CD4-positive, CD25-positive, alpha-beta regulatory T cell (primary cell): ENCODE data around the gene NFIX. TPM values are rescaled to one million over a fixed set of nuclear protein-coding genes. Genes with fewer than 3 reads are reported as not detected.

Source experiments
- ATAC-seq, 2 donors: fragments of 150-1000 bp; cut with Tn5 transposase; one replicate each; pipeline ENCODE4 v1.10.0; 2021; ENCODE audit warnings: low read depth in 2 of 2, moderate number of reproducible peaks in 2 of 2, moderate library complexity in 1 of 2
- DNase-seq, 3 donors: peaks; one replicate each; pipeline versions ENCODE4 v3.0.0 to v3.0.0-alpha.2; 2012 to 2022; ENCODE audit warnings: mixed read lengths in 1 of 3
- H3K27ac ChIP-seq: one replicate; pipeline ENCODE4 v1.7.0; 2013; ENCODE audit warnings: mild to moderate bottlenecking, low read length; ENCODE audit not compliant: insufficient read depth, poor library complexity, severe bottlenecking
- H3K27me3 ChIP-seq: one replicate; pipeline ENCODE4 v1.7.0; 2013; ENCODE audit warnings: low read length; ENCODE audit not compliant: control insufficient read depth, insufficient read depth
- H3K36me3 ChIP-seq: one replicate; pipeline ENCODE4 v1.7.0; 2013; ENCODE audit warnings: mild to moderate bottlenecking, low read length, moderate library complexity; ENCODE audit not compliant: control insufficient read depth, insufficient read depth
- H3K4me1 ChIP-seq: 2 replicates; pipeline ENCODE4 v1.7.0; 2013; ENCODE audit warnings: mild to moderate bottlenecking, low read length; ENCODE audit not compliant: insufficient read depth, control insufficient read depth, poor library complexity, severe bottlenecking
- H3K4me3 ChIP-seq: one replicate; pipeline ENCODE4 v1.7.0; 2013; ENCODE audit warnings: low read depth, mild to moderate bottlenecking, low read length, moderate library complexity
- H3K9me3 ChIP-seq, 2 experiments: 1 replicate in 1 of 2; 2 replicates in 1 of 2; pipeline ENCODE4 v1.7.0; 2013; ENCODE audit warnings: low read length in 2 of 2, mild to moderate bottlenecking in 1 of 2, moderate library complexity in 1 of 2; ENCODE audit not compliant: control insufficient read depth in 2 of 2
- H3K27ac Mint-ChIP-seq, 3 donors: one replicate each; pipeline ENCODE4 v1.8.0; 2020 to 2022; ENCODE audit warnings: mild to moderate bottlenecking in 3 of 3, mixed read lengths in 3 of 3, moderate library complexity in 2 of 3
- H3K27me3 Mint-ChIP-seq: one replicate; pipeline ENCODE4 v1.8.0; 2022; ENCODE audit warnings: mild to moderate bottlenecking, mixed read lengths
- H3K36me3 Mint-ChIP-seq: one replicate; pipeline ENCODE4 v1.8.0; 2020; ENCODE audit warnings: mixed read lengths
- H3K4me1 Mint-ChIP-seq, 4 donors: one replicate each; pipeline ENCODE4 v1.8.0; 2020 to 2022; ENCODE audit warnings: mixed read lengths in 4 of 4, mild to moderate bottlenecking in 1 of 4
- H3K4me3 Mint-ChIP-seq, 4 donors: one replicate each; pipeline ENCODE4 v1.8.0; 2020 to 2022; ENCODE audit warnings: mild to moderate bottlenecking in 4 of 4, mixed read lengths in 4 of 4, moderate library complexity in 3 of 4
- H3K9me3 Mint-ChIP-seq, 7 donors: one replicate each; pipeline ENCODE4 v1.8.0; 2020 to 2022; ENCODE audit warnings: mixed read lengths in 7 of 7, mild to moderate bottlenecking in 3 of 7, moderate library complexity in 2 of 7
- polyA plus RNA-seq, 4 donors: library from polyadenylated mRNA; unstranded; fragments of 300-500 nt; fragmentation: Illumina TruSeq; gene quantifications; one replicate each; pipeline ENCODE4 v1.2.3, GENCODE V29; 2021
- total RNA-seq: library from RNA; stranded (reverse); gene quantifications from one replicate; pipeline ENCODE4 v1.2.3, GENCODE V29; 2022

The NFIX gene
- total and polyA plus RNA-seq, 5 donors from 2014 or later, result 0.15 to 1.2 TPM; not detected in 3

DNA sequence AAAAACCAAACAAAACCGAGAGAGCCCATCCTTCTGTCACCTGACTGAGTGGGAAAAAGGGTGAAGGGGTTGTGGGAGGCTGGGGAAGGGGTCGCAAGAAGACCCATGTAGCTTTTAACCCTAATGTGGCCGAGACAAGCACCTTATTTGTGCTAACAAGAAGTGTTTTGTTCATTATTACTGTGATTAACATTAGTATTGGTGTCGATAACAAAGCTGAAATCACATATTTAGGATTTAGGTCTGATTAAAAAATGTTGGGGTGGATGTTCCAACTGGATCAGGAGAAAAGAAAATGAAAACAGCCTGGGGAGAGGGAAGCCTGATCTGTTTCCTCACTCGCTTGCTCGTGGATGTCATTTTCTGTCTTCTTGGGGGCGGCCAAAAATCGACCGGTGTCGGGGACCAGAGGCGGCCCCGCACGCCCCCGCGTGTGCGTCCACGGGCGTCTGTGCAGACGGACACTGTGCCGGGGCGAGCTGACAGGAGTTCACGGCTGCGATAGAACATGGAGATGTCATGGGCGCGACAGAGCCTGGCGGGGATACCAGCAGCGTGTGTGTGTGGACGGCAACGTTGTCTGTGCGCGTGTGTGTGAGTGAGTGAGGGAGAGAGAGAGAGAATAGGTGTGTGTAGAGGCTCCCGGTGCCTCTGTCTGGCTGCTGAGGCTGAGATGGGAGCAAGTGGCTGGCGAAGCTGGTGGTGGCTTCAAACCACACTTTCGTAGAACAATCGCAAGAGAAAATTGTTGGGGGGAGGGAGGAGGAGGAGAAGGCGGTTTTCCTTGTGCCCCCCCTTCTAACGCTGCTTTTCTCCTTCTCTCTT lies 29.1 kb downstream of the NFIX start:
- peaks cover 9% of the 10 kb centered on the region for H3K36me3 Mint-ChIP-seq

DNA sequence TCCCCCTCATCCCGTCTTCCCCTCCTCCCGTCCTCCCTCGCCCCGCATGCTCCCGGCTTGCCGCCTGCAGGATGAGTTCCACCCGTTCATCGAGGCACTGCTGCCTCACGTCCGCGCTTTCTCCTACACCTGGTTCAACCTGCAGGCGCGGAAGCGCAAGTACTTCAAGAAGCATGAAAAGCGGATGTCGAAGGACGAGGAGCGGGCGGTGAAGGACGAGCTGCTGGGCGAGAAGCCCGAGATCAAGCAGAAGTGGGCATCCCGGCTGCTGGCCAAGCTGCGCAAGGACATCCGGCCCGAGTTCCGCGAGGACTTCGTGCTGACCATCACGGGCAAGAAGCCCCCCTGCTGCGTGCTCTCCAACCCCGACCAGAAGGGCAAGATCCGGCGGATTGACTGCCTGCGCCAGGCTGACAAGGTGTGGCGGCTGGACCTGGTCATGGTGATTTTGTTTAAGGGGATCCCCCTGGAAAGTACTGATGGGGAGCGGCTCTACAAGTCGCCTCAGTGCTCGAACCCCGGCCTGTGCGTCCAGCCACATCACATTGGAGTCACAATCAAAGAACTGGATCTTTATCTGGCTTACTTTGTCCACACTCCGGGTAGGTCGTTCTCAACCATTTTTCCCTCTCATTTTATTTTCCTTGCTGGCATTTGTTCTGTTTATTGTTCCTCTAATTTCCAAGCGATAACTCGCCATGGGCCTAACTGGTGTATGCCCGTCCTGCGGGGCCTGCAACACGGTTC lies 29.8 kb downstream of the NFIX start:
- peaks cover 66% of the 10 kb centered on the region for H3K27me3 Mint-ChIP-seq
- ATAC-seq, result no peak

More for the DNA sequence above, 29.1 kb downstream of the NFIX start:
- no peak overlapping the region for H3K27ac ChIP-seq
- Mint-ChIP-seq H3K9me3 (peaks cover 0 to 5% (median 0%) of the 10 kb centered on the region in 7 donors), H3K27me3 (peaks cover 69% of the 10 kb centered on the region), H3K4me1 (peaks cover 6 to 29% (median 8%) of the 10 kb centered on the region in 4 donors), H3K4me3 (peak overlapping the region in 3 of 4 donors; percentile 15 to 71 (median 49)), H3K27ac (peak overlapping the region in 2 of 3 donors; percentile 36 to 67)
- peaks cover 17% of the 10 kb centered on the region for H3K4me1 ChIP-seq
- H3K36me3 ChIP-seq, result no peaks in the 10 kb centered on the region
- DNase-seq (no peak), ATAC-seq (no peak)
- no peaks in the 10 kb centered on the region for H3K9me3 ChIP-seq
- no peak overlapping the region for H3K4me3 ChIP-seq
- H3K27me3 ChIP-seq, result peaks cover 7% of the 10 kb centered on the region

DNA sequence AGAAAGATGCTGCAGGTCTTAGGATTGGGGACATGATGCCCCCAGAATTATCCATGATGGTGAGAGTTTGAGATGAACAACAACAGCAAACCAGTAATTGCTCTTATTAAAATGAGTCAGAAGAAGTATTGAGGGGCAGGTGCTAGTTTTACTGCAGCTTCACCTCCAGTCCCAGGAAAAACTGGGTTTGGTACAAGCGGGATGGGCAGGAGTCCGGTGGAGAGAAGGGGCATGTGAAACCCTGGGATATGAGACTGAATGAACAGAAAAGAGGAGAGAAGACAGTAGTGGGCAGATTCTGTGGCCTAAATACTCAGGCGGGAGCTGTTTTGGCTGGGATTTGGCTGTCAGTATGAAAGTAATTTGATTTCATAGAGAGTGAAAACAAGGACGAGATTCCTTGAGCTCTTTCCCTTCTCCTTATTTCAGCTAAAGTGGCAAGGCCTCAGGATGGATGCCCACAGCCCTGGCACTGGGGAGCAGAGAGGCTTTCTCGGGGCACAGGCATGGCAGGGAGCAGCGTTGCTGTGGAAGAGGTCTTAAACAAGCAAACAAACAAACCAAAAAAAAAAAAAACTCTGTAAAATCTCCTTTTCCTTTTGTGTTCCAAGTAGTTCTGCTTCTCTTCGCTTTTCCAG lies 30.7 kb downstream of the NFIX start:
- peaks cover 17% of the 10 kb centered on the region for H3K4me1 ChIP-seq
- H3K27me3 Mint-ChIP-seq, result peaks cover 60% of the 10 kb centered on the region
- peaks cover 7% of the 10 kb centered on the region for H3K27me3 ChIP-seq
- H3K9me3 ChIP-seq, result no peaks in the 10 kb centered on the region
- no peak overlapping the region for H3K27ac Mint-ChIP-seq
- no peak for ATAC-seq
- no peak for DNase-seq
- H3K36me3 Mint-ChIP-seq, result peaks cover 9% of the 10 kb centered on the region
- H3K36me3 ChIP-seq, result no peaks in the 10 kb centered on the region
- H3K9me3 Mint-ChIP-seq, result peaks cover 0 to 5% (median 0%) of the 10 kb centered on the region in 7 donors
- peak overlapping the region in 1 of 4 donors; percentile 18 for H3K4me3 Mint-ChIP-seq
- no peak overlapping the region for H3K4me3 ChIP-seq
- H3K27ac ChIP-seq, result no peak overlapping the region
- peaks cover 6 to 29% (median 8%) of the 10 kb centered on the region in 4 donors for H3K4me1 Mint-ChIP-seq

More for the DNA sequence above, 29.8 kb downstream of the NFIX start:
- Histone ChIP-seq H3K36me3 (no peaks in the 10 kb centered on the region), H3K4me3 (no peak overlapping the region), H3K27ac (no peak overlapping the region), H3K27me3 (peaks cover 7% of the 10 kb centered on the region), H3K4me1 (peaks cover 17% of the 10 kb centered on the region), H3K9me3 (no peaks in the 10 kb centered on the region)
- Mint-ChIP-seq H3K4me3 (peak overlapping the region in 1 of 4 donors; percentile 18), H3K4me1 (peaks cover 6 to 29% (median 8%) of the 10 kb centered on the region in 4 donors), H3K36me3 (peaks cover 9% of the 10 kb centered on the region), H3K27ac (no peak overlapping the region), H3K9me3 (peaks cover 0 to 5% (median 0%) of the 10 kb centered on the region in 7 donors)
- no peak for DNase-seq

- Mint-ChIP-seq H3K27ac (peak overlapping the region in 1 of 3 donors; percentile 77), H3K9me3 (peaks cover 0 to 5% (median 0%) of the 10 kb centered on the region in 7 donors), H3K27me3 (peaks cover 52% of the 10 kb centered on the region), H3K4me3 (peak overlapping the region in 1 of 4 donors; percentile 86), H3K4me1 (peaks cover 6 to 28% (median 8%) of the 10 kb centered on the region in 4 donors), H3K36me3 (peaks cover 9% of the 10 kb centered on the region)
- H3K4me3 ChIP-seq, result no peak overlapping the region
- H3K27me3 ChIP-seq, result peaks cover 7% of the 10 kb centered on the region
- no peaks in the 10 kb centered on the region for H3K36me3 ChIP-seq
- ATAC-seq (no peak), DNase-seq (no peak)
- H3K4me1 ChIP-seq, result peaks cover 17% of the 10 kb centered on the region
- H3K9me3 ChIP-seq, result no peaks in the 10 kb centered on the region
- H3K27ac ChIP-seq, result no peak overlapping the region
Observed at GRCh38 chr19:13026462-13027370, 31.4 kb downstream of the NFIX start.

DNA sequence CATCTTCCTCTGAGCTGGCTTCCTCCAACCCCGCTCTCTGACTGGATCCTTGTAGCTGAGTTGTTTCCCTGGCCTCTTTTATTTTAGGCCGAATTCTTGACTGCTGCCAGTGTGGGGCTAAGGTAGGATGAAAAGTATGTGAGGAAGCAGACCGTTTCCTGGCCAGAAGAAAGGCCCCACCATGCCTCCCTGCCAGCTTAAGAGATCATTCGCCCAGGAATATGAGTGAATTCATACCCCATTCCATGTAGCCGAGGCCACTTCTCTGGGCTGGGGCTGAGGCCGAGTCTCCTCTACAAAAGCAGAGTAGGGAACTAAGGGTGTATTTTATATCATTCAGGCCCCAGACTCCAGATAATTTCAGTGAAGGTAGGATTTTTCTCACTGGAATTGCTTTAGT lies 32.3 kb downstream of the NFIX start:
- no peak overlapping the region for H3K4me3 ChIP-seq
- DNase-seq (no peak), ATAC-seq (no peak)
- Mint-ChIP-seq H3K27ac (no peak overlapping the region), H3K4me3 (no peak overlapping the region), H3K27me3 (peaks cover 48% of the 10 kb centered on the region), H3K9me3 (peaks cover 0 to 5% (median 0%) of the 10 kb centered on the region in 7 donors), H3K4me1 (peaks cover 6 to 25% (median 8%) of the 10 kb centered on the region in 4 donors), H3K36me3 (peaks cover 9% of the 10 kb centered on the region)
- H3K4me1 ChIP-seq, result peaks cover 17% of the 10 kb centered on the region
- H3K27me3 ChIP-seq, result peaks cover 7% of the 10 kb centered on the region
- H3K27ac ChIP-seq, result no peak overlapping the region
- no peaks in the 10 kb centered on the region for H3K9me3 ChIP-seq
- H3K36me3 ChIP-seq, result no peaks in the 10 kb centered on the region

GRCh38 chr19:13028027-13028426 lies 32.8 kb downstream of the NFIX start:
- Mint-ChIP-seq H3K4me3 (no peak overlapping the region), H3K36me3 (peaks cover 9% of the 10 kb centered on the region), H3K9me3 (peaks cover 0 to 5% (median 0%) of the 10 kb centered on the region in 7 donors), H3K27me3 (peaks cover 46% of the 10 kb centered on the region), H3K4me1 (peaks cover 6 to 23% (median 8%) of the 10 kb centered on the region in 4 donors), H3K27ac (no peak overlapping the region)
- H3K36me3 ChIP-seq, result no peaks in the 10 kb centered on the region
- peaks cover 14% of the 10 kb centered on the region for H3K4me1 ChIP-seq
- H3K4me3 ChIP-seq, result no peak overlapping the region
- H3K9me3 ChIP-seq, result no peaks in the 10 kb centered on the region
- peaks cover 7% of the 10 kb centered on the region for H3K27me3 ChIP-seq
- H3K27ac ChIP-seq, result no peak overlapping the region
- no peak for DNase-seq
- ATAC-seq, result no peak
